ENCODE results near the gene B3GAT3.

Gene B3GAT3

DNA sequence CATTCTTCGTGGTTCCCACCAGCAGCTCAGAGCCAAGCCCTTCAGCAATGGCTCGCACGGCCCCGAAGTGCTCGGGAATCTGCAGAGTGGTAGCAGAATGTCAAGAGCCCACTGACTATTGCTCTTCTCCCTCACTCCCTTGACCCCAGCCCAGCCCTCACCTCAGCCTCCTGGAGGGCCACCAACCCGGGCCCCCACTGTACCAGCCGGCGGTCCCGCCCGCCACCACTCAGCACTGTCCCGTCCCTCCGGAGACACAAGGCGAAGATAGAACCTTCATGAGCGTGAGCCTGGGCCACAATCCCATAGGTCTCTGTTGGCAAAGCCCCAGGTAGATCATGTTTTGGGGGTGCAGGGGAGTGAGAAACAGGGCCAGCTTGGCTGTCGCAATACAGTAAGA, 15.9 kb downstream of the B3GAT3 start:
- TF ChIP-seq, protein P1, sequence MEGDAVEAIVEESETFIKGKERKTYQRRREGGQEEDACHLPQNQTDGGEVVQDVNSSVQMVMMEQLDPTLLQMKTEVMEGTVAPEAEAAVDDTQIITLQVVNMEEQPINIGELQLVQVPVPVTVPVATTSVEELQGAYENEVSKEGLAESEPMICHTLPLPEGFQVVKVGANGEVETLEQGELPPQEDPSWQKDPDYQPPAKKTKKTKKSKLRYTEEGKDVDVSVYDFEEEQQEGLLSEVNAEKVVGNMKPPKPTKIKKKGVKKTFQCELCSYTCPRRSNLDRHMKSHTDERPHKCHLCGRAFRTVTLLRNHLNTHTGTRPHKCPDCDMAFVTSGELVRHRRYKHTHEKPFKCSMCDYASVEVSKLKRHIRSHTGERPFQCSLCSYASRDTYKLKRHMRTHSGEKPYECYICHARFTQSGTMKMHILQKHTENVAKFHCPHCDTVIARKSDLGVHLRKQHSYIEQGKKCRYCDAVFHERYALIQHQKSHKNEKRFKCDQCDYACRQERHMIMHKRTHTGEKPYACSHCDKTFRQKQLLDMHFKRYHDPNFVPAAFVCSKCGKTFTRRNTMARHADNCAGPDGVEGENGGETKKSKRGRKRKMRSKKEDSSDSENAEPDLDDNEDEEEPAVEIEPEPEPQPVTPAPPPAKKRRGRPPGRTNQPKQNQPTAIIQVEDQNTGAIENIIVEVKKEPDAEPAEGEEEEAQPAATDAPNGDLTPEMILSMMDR (conservative IDR thresholded peaks at IDR 0.05) = no peak
- TF ChIP-seq ZFX (IDR thresholded peaks at IDR 0.05) = no peak
- H3K27ac ChIP-seq = no peak overlapping the region

DNA sequence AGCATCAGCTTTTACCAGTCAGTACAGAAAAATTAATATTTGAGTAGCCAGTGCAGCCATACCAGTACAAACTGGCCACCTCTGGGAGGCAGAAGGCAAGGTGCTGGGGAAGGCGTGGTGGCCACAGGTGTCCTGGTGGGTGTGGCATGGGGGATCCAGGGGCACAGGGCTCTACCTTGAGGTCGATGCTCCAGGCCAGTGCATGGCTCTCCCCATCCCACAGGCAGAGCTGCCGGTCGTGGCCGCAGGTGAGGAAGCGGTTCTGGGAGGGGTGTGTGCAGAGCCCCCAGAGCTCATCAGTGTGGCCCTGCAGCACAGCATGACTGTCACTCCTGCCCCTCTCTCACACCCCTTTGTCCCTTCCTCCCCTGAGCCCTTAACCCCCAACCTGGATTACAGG, 16.3 kb downstream of the B3GAT3 start:
- TF ChIP-seq, protein P1 (conservative IDR thresholded peaks at IDR 0.05) = no peak
- no peak for TF ChIP-seq ZFX (IDR thresholded peaks at IDR 0.05)
- H3K27ac ChIP-seq = no peak overlapping the region

DNA sequence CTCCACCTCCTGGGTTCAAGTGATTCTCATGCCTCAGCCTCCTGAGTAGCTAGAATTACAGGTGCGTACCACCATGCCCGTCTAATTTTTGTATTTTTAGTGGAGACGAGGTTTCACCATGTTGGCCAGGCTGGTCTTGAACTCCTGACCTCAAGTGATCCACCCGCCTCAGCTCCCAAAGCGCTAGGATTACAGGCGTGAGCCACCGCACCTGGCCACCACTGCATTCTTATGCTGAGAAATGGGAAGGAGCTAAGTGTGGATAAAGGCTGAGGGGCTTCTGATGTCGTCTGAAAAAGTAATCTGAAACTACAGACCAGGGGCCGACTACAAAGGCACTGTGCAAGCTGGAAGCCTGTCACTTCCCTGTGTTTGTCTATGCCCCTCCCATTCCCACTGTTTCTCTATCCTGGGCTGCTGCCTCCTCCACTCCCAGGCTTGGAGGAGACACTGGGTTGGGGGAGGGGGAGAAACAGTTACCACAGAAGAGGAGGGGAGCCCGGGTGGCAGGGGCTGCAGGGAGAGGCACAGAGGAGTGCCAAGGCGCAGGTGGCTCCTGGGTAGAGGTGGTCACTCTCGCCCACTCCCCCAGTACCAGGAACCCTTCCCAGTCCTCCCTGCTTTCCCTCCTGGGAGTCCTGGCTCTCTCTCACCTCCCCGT, 17.2 kb downstream of the B3GAT3 start:
- no peak for TF ChIP-seq ZFX (IDR thresholded peaks at IDR 0.05)
- TF ChIP-seq, protein P1 (conservative IDR thresholded peaks at IDR 0.05) = no peak
- no peak overlapping the region for H3K27ac ChIP-seq

DNA sequence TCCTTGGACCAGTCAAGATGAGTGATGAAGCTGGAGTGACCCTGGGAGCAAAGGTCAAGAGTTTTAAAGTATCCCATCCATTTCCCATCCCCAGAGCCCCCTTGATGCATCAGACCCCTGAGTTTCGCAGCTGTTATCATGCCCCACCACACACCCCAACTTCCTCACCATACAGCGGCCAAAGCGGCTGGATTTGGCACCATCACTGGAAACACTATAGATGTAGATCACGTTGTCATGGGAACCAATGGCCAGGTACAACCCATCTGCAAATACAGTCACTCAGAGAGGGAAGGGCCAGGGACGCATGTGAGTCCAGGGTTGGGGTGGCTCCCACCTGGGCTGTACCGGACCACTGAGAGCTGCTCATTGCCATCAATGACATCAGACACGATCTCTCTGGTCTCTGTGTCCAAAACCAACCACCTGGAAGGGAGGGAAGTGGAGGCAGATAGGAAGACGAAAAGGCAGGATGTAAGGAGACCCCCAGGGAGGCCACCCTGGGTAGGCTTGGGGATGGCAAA, 17.9 kb downstream of the B3GAT3 start:
- TF ChIP-seq, protein P1 (conservative IDR thresholded peaks at IDR 0.05) = no peak
- TF ChIP-seq ZFX (IDR thresholded peaks at IDR 0.05) = no peak
- no peak overlapping the region for H3K27ac ChIP-seq

DNA sequence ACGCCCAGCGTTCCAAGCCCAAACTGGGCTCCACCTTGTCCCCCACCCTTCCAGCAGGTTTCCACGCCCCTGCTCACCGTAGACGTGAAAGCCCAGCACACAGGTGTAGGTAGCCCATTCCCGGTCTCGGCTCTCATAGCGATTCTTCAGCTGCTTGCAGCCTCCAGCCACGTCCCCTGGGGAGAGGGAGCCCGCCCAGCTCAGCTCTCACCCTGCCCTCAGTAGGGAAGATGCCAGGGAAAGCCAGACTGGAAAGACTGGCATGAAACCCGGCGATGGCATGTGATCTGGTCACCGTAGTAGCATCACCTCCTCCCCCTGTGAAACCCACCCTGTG, 18.7 kb downstream of the B3GAT3 start:
- H3K27ac ChIP-seq = peak overlapping the region; percentile 100; the same call in 1 of the 2 replicates

DNA sequence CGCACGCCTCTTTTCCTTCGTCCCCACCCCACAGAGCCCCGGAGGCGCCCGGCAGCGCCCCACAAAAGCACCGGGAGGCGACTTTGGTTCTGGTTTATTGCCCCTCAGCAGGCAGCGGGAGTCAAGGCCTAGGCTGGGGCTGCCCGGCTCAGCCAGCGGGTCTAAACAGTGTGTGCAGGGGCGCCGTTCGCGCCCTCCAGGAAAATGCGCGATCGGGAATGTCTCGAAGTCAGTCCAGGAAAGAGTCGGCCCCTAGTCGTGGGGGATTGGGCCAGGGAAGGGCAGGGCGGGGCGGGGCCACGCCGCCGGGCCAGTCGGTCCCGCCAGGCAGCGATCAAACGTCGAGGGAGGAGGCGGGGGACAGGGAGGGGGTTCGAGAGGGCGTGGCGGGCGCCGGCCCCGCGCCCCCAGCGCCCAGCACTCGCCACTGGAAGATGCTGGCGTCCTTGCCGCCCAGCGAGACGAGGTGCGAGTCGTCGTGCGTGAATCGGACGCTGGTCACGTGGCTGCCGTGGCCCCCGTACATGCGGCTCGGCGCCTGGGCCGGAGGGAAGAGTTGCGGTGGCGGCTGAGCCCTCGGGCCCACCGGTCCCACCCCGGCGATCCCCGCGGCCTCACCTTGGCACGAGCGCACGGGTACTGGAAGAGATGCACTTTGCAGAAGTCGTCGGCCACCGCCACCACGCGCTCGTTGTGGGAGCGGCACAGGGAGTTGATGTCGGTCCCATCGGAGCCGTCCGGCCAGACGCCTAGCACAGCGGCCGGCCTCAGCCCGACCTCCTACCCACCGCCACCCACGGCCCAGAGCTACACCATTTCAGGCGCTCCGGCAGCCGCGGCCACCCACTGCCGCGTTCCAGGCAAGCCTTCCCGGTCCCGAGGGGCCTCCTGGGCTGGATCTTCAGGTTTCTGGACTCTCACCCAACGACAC, 19.4 kb downstream of the B3GAT3 start:
- H3K27ac ChIP-seq = peak overlapping the region; percentile 100
- TF ChIP-seq ZFX (IDR thresholded peaks at IDR 0.05) = no peak
- TF ChIP-seq, protein P1 (conservative IDR thresholded peaks at IDR 0.05) = no peak

More for the DNA sequence above, 18.7 kb downstream of the B3GAT3 start:
- TF ChIP-seq ZFX (IDR thresholded peaks at IDR 0.05) = no peak
- TF ChIP-seq, protein P1 (conservative IDR thresholded peaks at IDR 0.05) = no peak
